ENCODE results near the gene CECR2. TPM values are rescaled to one million over a fixed set of nuclear protein-coding genes. Genes with fewer than 3 reads are reported as not detected.
"Not testable (repeated sequence)": the region's sequence is repeated elsewhere in the genome, so short reads cannot be mapped to it uniquely, and the experiment has no call there.

Gene CECR2
- total RNA-seq, 1 experiment from 2014 or later, result 1.4 TPM

GRCh38 chr22:17562906-17563870 lies 193.9 kb downstream of the CECR2 start, which contains the start of gene SLC25A18:
Gene SLC25A18, plus strand, starts transcription at chr22:17563498. Its CDS starts 16,447 bp downstream, at chr22:17579945.
- no peak for DNase-seq (ENCODE audit: extremely low read depth, low read depth)

- DNase-seq (ENCODE audit: extremely low read depth, low read depth), result no peak
Measured at GRCh38 chr22:17563936-17564391, 194.7 kb downstream of the CECR2 start.

GRCh38 chr22:17566016-17566687 lies 196.9 kb downstream of the CECR2 start:
- not testable (repeated sequence) for DNase-seq (ENCODE audit: extremely low read depth, low read depth)

- no peak for DNase-seq (ENCODE audit: extremely low read depth, low read depth)
Measured at GRCh38 chr22:17566776-17567175, 197.5 kb downstream of the CECR2 start.

- no peak for DNase-seq (ENCODE audit: extremely low read depth, low read depth)
Measured at GRCh38 chr22:17569971-17570511, 200.8 kb downstream of the CECR2 start.

- peak; percentile 76 for DNase-seq (ENCODE audit: extremely low read depth, low read depth)
Measured at GRCh38 chr22:17570851-17571631, 201.8 kb downstream of the CECR2 start.

GRCh38 chr22:17575151-17575550 lies 205.9 kb downstream of the CECR2 start:
- no peak for DNase-seq (ENCODE audit: extremely low read depth, low read depth)

GRCh38 chr22:17575681-17576080 lies 206.4 kb downstream of the CECR2 start:
- no peak for DNase-seq (ENCODE audit: extremely low read depth, low read depth)

- DNase-seq (ENCODE audit: extremely low read depth, low read depth), result peak; percentile 93
Measured at GRCh38 chr22:17576470-17576869, 207.2 kb downstream of the CECR2 start.

- DNase-seq (ENCODE audit: extremely low read depth, low read depth), result peak; percentile 60
Measured at GRCh38 chr22:17578136-17578754, 209.0 kb downstream of the CECR2 start.

- no peak for DNase-seq (ENCODE audit: extremely low read depth, low read depth)
Measured at GRCh38 chr22:17579535-17579981, 210.3 kb downstream of the CECR2 start.

GRCh38 chr22:17580441-17581031 lies 211.3 kb downstream of the CECR2 start:
- DNase-seq (ENCODE audit: extremely low read depth, low read depth), result no peak

GRCh38 chr22:17581056-17581455 lies 211.8 kb downstream of the CECR2 start:
- no peak for DNase-seq (ENCODE audit: extremely low read depth, low read depth)

GRCh38 chr22:17581631-17582030 lies 212.4 kb downstream of the CECR2 start:
- no peak for DNase-seq (ENCODE audit: extremely low read depth, low read depth)

GRCh38 chr22:17583151-17583550 lies 213.9 kb downstream of the CECR2 start:
- no peak for DNase-seq (ENCODE audit: extremely low read depth, low read depth)

- no peak for DNase-seq (ENCODE audit: extremely low read depth, low read depth)
Measured at GRCh38 chr22:17586831-17587440, 217.7 kb downstream of the CECR2 start.

- no peak for DNase-seq (ENCODE audit: extremely low read depth, low read depth)
Measured at GRCh38 chr22:17587629-17588028, 218.4 kb downstream of the CECR2 start.

GRCh38 chr22:17588606-17589005 lies 219.3 kb downstream of the CECR2 start:
- DNase-seq (ENCODE audit: extremely low read depth, low read depth), result no peak

- DNase-seq (ENCODE audit: extremely low read depth, low read depth), result no peak
Measured at GRCh38 chr22:17589810-17590375, 220.6 kb downstream of the CECR2 start.
